ENCODE measurements around the gene DYNLT2B. TPM values are rescaled to one million over a fixed set of nuclear protein-coding genes. Genes with fewer than 3 reads are reported as not detected.
"Not testable (repeated sequence)": the region's sequence is repeated elsewhere in the genome, so short reads cannot be mapped to it uniquely, and the experiment has no call there.

The DYNLT2B gene
- total and polyA plus RNA-seq, 12 donors = 2.1 to 8.1 (median 4.2) TPM

GRCh38 chr3:196321162-196321561 is 3.1 kb upstream of the DYNLT2B start:
- H3K4me3 ChIP-seq = no peak overlapping the region
- H3K36me3 ChIP-seq = no peaks in the 10 kb centered on the region
- H3K9me3 ChIP-seq = no peaks in the 10 kb centered on the region
- peaks cover 0 to 16% (median 0%) of the 10 kb centered on the region in 9 donors for H3K4me1 ChIP-seq
- H3K27ac ChIP-seq = no peak overlapping the region
- intact Hi-C loops (cut with DNase I) = no loop called here
- ATAC-seq (no peak), DNase-seq (no peak)
- H3K27me3 ChIP-seq = no peaks in the 10 kb centered on the region
- TF ChIP-seq CTCF (IDR thresholded peaks at IDR 0.05) = no peak
- 84 to 86% methylated on average over 11 of the region's 11 CpGs for WGBS, 2 donors

GRCh38 chr3:196320137-196320536 is 2.1 kb upstream of the DYNLT2B start:
- peak overlapping the region in 2 of 10 donors; percentile 16 to 41 for H3K27ac ChIP-seq
- peaks cover 0 to 6% (median 0%) of the 10 kb centered on the region in 9 donors for H3K36me3 ChIP-seq
- DNase-seq (no peak), ATAC-seq (no peak)
- H3K27me3 ChIP-seq = no peaks in the 10 kb centered on the region
- H3K4me3 ChIP-seq = no peak overlapping the region
- intact Hi-C loops (cut with DNase I) = no loop called here
- no peaks in the 10 kb centered on the region for H3K9me3 ChIP-seq
- peaks cover 0 to 16% (median 0%) of the 10 kb centered on the region in 9 donors for H3K4me1 ChIP-seq
- no peak for TF ChIP-seq CTCF (IDR thresholded peaks at IDR 0.05)
- WGBS, 2 donors = 46 to 67% methylated on average over 3 of the region's 3 CpGs

DNA sequence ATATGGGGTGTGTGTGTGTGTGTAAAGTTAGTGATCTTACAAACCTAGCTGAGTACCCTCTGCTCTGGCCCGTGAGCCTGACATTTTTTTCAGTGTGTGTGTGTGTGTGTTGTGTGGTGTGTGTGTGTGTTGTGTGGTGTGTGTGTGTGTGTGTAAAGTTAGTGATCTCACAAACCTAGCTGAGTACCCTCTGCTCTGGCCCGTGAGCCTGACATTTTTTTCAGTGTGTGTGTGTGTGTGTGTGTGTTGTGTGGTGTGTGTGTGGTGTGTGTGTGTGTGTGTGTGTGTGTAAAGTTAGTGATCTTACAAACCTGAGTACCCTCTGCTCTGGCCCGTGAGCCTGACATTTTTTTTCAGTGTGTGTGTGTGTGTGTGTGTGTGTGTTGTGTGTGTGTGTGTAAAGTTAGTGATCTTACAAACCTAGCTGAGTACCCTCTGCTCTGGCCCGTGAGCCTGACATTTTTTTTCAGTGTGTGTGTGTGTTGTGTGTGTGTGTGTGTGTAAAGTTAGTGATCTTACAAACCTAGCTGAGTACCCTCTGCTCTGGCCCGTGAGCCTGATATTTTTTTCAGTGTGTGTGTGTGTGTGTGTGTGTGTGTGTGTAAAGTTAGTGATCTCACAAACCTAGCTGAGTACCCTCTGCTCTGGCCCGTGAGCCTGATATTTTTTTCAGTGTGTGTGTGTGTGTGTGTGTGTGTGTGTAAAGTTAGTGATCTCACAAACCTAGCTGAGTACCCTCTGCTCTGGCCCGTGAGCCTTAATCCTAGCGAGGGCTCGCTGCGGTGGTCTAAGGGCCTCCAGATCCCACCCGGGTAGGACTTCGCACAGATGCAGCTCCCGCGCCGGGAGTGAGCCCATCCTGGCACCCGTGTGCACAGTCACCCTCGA is 997 bp downstream of the DYNLT2B start:
- Histone ChIP-seq H3K36me3 (peaks cover 0 to 10% (median 0%) of the 10 kb centered on the region in 9 donors), H3K27ac (peak overlapping the region; percentile 76 to 97 (median 93)), H3K4me3 (peak overlapping the region; percentile 67 to 97 (median 88)), H3K4me1 (peaks cover 0 to 16% (median 0%) of the 10 kb centered on the region in 9 donors)
- intact Hi-C loops (cut with DNase I) = loop anchor here in 1 of 10 donors (10.0 kb wide), 1 partner anchor 118 kb away; the partner anchor contains the start of gene UBXN7
- H3K9me3 ChIP-seq, DNase-seq, ATAC-seq, H3K27me3 ChIP-seq: not testable (repeated sequence)
- 14 to 15% methylated on average over 15 to 16 of the region's 17 CpGs for WGBS, 2 donors

DNA sequence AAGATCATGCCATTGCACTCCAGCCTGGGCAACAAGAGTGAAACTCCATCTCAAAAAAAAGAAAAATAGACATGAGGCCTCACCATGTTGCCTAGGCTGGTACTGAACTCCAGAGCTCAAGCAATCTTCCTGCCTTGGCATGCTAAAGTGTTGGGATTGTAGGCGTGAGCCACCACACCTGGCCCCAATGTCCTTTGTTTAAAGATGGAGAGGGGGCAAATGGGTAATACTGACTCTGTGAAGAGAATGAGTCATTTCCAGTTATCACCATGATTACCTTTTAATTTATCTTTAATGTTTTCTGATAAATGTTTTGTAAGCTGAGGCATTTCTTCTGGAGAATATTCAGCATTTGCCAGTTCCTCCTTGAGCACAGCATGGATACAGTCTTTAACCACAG is 2.2 kb downstream of the DYNLT2B start:
- WGBS, 2 donors = 94 to 97% methylated on average over 1 of the region's 1 CpG
- ATAC-seq (no peak), DNase-seq (no peak)
- Histone ChIP-seq H3K9me3 (no peaks in the 10 kb centered on the region), H3K27ac (no peak overlapping the region), H3K4me1 (peaks cover 0 to 12% (median 0%) of the 10 kb centered on the region in 9 donors), H3K36me3 (peaks cover 0 to 10% (median 0%) of the 10 kb centered on the region in 9 donors), H3K27me3 (no peaks in the 10 kb centered on the region), H3K4me3 (no peak overlapping the region)
- no peak for TF ChIP-seq CTCF (IDR thresholded peaks at IDR 0.05)
- intact Hi-C loops (cut with DNase I) = loop anchor here in 1 of 10 donors (10.0 kb wide), 1 partner anchor 119 kb away; the partner anchor contains the start of gene UBXN7
